Stimulated activated CD4-positive, alpha-beta T cell treated with anti-CD3 and anti-CD28 coated beads, Interleukin-4, amount 100 ng/mL, for 4 hours (primary cell): Measurements from ENCODE around the gene GTF3C1.

Experiments used
- DNase-seq, 2 experiments: peaks; one replicate each; pipeline ENCODE4 v3.0.0-alpha.2; 2020

GTF3C1 gene

DNA sequence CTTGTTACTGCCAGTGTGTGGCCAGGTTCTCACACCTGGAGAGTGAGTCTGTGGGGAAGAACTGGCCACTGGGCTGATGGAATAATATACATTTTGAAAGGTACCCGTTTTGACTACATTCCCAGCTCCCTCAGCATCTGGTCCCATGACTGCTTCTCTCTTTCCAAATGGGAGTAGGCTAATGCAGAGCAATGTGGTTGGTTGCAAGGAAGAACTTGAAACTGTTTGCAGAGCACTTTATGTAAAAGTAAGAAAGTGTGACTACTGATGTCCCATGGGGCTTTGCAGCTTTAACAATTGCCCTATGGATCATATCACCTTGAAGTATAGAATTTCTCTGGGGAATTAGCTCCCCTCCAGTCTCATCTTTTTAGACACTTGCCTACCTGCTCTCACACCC is 9.2 kb upstream of the GTF3C1 start:
- DNase-seq, result no peak

DNA sequence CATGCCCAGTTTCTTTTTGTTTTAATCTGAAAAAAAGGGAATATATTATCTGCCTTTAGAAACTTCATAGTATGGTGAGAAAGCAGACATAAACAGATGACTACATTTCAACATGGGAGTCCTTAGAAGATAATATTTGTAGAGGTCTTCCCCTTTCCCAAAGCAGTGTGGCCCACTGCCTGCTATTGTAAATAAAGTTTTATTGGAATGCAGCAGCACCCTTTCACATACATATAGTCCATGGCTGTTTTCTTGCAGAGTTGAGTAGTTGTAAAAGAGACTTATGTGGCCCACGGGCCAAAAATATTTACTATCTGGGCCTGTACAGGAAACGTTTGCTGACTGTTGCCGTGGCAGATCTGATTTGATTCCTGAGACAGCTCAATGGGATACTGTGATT is 8.7 kb upstream of the GTF3C1 start:
- DNase-seq, result no peak

DNA sequence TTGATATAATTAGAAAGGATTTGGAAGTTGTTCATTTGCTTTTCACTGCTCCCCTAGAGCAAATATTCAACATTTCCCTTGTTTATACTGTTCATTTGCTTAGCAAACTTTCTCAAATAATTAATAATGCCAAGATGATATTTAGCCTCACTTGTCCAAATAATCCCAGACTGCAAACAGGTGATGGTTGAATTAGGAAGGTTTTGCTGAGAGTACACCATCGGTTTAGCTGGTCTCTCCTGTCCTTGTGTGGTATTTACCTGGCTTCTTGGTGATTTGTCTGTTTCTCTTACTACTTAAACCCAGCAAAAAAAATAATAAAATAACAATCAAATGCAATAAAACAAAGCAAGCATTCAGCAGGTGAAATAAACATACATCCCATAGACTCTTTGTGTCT is 6.8 kb upstream of the GTF3C1 start:
- DNase-seq, result no peak

DNA sequence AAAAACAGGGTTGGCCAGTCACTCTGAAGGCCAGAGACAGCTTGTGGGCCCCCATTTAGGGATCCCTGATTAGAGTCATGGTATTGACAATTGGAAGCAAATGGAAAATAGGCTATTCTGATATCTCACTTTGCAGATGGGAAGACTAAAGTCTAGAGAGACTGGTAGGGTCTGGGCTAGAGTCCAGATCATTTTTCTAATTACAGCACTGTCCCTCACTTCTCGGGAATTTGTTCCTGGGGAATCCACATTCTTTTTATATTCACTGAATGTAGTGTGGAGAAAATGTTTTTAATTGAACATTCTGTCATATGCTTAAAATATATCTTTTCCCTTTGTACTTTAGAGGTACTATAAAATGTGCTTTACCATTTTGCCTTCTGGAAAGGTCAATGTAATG is 1.3 kb upstream of the GTF3C1 start:
- DNase-seq, result no peak

DNA sequence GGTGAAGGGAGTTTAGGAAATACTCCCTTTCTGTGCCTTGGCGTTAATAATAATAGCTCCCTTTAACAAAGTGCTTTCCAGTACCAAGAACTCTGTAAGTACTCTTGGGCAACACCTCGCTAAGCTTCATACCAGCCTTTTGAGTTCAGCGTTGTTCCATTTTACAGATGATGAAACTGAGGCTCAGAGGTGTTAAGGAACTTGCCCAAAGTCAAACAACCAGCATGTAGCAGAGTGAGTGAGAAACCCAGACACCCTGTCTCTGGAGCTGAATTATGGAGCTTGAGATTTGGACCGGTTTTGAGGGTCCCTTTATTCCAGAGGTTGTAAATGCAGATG is 838 bp upstream of the GTF3C1 start:
- DNase-seq, result no peak

DNA sequence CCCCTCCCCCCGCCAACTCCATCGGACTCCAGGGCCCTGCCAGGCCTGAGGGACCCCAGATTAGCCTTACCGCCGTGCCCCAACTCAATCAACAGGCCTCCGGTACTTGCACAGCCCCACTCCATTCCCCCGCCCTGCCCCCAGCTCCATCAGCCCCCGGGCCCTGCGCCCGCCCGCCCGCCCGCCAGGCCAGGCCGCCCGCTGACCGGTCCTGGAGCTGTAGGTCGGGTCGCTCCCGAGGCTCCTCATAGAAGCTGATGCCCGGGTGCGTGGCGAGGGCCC is 308 bp downstream of the GTF3C1 start:
- peak in 1 of 2 experiments; percentile 3 for DNase-seq

DNA sequence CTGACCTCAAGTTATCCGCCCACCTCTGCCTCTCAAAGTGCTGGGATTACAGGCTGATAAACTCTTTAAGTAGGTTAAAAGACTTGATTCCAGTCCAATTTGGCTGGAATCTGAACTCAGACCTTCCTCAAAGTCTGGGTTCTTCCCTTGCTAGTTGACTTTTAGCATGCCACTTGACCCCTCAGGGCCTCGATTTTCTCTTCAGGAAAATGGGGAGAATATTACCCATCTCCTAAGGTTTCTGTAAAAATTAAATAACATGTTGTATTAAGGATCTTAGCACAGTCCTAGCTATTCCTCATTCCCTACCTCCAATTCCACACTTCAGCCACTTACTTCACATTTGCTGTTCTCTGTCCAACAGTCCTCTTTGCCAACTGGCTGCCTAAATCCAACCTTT is 1.9 kb downstream of the GTF3C1 start:
- DNase-seq, result no peak

DNA sequence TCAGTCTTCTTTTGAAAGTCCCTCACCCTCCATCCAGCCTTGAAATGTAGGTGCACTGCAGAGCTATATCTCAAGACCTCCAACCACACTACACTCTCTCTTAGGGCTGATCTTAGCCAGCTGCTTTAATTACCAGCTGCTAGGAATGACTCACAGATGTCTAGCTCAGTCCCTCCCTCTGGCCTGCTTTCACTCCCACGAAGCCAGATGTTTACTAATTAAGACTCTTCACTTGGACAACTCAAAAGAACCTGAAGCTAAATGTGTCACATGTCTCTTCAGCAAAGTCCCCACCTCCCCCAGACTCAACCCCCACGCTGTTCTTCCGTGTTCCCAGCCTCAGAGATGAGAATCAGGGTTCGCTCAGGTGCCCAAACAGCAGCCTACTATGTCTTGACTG is 2.6 kb downstream of the GTF3C1 start:
- no peak for DNase-seq

DNA sequence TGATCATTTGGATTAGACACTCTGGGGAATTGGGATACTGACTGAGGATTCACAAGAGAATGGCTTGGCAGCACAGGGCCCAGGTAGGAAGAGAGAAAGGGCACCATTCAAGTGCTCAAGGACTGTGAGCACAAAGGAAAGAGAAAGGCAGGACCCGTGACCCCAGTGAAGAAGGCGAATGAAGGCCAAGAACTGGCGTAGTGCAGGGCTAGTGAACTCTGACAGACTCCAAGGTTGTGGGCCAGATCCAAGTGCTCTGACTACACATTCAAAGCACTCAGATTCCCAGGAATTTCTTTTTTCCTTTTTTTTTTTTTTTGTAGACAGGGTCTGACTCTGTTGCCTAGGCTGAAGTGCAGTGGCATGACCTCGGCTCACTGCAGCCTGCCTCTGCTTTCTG is 5.0 kb downstream of the GTF3C1 start:
- DNase-seq, result no peak

DNA sequence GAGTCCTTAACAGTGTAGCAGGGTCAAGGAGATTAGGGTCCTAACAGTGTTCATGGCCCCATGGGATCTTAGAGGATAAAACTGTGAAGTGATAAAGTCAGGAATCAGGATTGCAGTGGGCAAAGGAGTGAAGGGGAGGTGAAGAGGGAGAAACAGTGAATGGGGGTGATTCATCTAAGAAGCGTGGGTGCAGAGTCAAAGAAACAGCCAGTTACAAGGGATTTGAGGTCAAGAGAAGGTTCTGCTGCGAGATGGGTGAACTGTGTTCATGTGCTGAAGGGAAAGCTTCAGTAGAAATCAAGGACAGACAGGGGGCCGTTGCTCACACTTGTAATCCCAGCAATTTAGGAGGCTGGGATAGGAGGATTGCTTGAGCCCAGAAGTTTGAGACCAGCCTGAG is 5.9 kb downstream of the GTF3C1 start:
- DNase-seq, result no peak

DNA sequence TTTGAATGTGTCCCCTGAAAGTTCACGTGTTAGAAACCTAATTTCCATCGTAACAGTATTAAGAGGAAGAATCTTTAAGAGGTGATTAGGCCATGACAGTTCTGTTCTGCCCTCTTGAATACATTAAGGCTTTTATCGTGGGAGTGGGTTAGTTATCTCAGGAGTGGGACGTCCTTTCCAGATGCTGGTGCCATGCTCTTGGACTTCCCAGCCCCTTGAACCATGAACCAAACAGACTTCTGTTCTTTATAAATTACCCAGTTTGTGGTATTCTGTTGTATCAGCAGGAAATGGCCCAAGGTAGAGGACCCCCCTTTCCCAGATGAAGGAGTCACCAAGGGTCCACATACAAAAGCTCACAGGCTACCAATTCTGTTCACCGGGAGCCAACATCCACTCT is 10.1 kb downstream of the GTF3C1 start:
- no peak for DNase-seq

DNA sequence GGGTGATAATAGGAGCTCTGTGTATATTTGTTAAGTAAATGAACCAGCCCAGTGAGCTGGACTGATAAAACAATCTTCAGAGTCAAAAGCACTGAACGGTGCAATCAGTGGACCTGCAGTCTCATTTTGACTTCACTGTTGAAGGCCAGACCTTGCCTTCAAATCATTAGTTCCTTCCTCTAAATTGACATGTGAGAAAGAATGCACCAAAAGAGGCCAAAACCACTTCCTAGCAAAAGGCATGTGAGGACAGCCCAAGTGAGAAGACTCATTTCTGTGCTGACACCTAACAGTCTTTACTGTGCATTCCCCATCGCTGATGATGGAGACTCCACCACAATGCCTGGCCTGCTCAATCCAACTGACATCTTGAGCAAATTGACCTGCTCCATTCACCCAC is 10.6 kb downstream of the GTF3C1 start:
- no peak for DNase-seq

DNA sequence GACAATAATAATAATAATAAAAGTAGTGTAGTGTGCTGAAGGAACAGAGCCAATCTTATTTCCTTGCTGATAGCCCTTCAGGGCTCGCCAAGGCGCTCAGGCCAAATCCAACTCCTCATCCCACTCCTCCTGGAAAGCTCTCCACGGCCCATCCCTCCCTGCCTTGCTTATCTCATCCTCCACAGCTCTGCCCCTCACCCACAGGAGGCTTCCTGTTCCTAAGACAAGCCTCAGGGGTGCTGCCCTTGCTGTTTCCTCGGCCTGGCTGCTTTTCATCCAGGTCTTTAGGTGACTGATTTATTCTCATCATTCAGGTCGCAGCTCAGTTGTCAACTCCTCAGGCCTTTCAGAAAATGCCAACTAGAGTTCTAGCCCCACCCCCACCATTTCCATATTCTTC is 11.2 kb downstream of the GTF3C1 start:
- DNase-seq, result no peak

DNA sequence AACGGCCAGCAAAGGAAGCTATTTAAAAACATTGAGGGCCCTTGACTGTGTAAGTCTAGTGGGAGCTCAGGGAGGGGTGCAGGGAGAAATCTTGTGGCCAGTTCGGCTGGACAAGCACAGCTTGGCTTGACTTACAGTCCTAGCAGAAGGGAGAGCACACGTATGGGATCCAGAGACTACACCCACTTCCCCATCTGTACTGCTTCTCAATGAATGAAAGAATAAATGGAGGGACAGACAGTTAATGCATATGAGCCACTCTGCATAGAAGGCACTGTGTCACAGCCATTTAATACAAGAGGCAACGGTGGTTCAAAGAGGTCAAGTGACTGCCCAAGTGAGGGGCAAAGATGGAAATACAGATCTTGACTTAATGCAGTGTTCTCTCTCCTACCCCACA is 15.5 kb downstream of the GTF3C1 start:
- no peak for DNase-seq

DNA sequence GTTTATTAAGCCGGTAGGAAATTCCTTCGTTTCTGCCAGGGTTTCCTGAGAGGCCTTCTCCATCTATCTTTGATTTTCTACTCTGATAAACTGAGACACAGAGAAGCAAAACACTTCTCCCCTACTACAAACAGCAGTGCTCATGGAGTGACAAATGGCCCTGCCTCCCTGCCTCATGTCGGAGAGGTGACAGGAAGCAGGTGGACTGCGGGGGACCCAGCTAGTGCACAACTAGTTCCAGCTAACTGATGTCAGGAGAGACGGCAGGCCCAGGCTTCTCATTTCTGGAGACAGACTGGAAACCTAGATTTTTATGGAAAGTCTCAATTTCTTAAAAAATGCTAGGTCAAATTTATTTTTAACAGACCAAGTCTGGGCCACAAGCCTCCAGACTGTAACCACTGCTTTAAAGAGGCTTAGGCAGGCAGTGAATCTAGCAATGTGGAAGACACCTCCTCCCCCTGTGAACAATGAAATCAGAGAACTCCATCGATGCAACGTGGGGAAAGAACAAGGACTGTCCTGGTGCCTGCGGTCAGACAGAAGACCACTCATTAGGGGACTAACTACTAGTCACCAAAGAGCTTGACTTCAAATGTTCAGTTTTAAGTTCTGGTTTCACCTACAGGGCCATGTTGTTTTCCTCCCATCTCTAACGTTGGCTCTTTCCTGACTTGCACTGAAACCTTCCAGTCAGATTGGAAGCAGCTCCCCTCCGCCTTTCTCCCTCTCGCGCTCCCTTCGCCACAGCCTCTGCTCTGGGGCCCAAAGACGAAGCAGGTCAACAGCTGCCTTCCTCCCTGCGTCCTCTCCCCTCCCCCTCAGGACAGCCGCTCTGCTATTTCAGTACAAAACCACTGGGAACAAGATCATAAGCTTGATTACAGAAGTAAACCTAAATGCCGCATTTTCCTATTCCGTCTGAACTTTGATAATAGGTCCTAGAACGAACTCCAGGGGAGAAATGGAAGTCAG is 17.6 kb downstream of the GTF3C1 start:
- no peak for DNase-seq

DNA sequence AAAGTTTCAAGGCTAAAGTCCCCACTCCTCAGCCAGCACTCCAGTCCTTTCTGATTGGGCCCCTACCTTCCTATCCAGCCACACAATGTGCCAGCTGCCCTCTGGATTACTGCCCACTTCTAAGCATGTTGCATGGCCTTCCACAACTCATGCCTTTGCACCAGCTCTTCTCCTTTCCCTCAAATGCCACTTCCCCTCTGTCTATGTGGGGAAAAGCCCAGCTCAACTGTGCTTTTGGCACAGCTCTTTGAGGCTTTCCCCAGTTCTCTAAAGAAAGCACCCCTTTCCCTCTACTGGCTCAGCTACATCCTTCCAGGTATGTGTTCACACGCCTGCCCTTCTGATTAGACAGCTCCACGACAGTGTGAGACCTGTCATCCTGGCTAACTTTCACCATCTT is 18.5 kb downstream of the GTF3C1 start:
- DNase-seq, result no peak

DNA sequence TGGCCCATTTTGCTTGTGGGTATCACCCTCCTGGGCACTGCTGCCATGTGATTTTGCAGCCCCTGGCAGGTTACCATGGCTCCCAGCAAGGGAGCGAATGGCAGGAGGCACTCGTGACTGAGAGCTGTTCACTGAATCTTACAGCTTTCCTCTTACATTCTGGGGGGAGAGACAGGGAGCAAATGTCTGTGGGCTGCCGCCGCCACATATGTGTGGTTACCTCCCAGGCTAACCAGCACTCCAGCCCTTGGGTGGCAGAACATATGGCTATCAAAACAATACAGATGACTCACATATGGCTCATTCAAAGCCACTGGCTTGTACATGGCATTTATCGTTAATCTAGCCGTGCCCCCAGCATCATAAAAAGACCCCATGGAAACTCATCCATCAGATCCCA is 19.8 kb downstream of the GTF3C1 start:
- DNase-seq, result no peak

DNA sequence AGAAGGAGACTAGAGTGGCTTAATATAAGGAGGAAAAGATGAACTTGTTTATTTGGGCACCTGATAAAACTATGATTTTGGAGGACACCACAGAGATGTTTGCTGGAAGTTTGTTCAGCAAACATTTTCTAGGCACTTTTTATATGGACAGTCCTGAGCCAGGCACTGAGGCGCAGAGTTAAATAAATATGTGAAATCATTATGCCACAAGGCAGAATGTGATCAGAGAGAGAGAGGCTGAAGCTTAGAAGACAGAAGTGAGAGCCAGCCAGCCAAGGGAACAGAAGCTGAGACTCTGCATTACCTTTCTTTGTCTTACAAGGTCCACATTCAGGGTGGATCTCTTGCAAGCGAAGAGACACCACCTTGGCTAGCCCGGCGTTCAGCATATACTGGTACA is 21.4 kb downstream of the GTF3C1 start:
- no peak for DNase-seq

DNA sequence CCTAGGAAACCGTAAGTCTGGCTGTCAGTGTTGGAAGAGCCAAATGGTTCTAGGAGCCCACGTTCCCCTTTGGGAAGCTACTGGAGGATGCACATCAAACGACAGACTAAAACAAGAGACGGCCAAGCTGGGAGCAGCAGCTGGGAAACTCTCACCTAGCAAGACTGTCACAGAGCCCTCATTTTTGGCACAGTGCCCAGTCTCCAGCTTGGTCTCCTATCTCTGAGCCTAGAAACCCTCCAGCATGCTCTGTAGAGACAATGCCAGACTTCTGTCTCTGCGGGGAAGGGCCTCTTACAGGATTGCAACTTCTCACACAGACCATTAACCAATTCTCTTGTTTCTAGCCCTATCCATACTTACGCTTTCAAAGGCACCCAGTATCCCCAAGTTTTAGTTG is 23.5 kb downstream of the GTF3C1 start:
- no peak for DNase-seq

DNA sequence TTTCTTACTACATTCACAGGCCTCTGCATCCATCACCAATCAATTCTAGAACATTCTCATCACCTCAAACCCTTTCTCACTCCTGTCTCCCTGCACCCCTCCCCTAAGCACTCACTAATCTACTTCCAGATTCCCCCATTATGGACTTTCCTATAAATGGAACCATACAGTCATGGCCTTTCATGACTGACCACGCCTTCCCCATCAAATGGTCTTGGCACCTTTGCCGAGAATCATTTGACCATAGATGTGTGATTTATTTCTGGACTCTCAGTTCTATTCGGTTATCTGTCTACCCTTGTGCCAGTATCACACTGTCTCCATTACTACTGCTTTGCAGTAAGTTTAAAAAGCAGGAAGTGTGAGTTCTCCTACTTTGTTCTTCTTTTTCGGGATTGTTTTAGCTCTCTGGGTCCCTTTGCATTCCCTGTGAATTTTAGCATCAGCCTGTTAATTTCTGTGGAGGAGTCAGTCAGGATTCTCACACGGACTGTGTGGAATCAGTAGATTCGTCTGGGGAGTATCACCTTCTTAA is 27.5 kb downstream of the GTF3C1 start:
- DNase-seq, result no peak

DNA sequence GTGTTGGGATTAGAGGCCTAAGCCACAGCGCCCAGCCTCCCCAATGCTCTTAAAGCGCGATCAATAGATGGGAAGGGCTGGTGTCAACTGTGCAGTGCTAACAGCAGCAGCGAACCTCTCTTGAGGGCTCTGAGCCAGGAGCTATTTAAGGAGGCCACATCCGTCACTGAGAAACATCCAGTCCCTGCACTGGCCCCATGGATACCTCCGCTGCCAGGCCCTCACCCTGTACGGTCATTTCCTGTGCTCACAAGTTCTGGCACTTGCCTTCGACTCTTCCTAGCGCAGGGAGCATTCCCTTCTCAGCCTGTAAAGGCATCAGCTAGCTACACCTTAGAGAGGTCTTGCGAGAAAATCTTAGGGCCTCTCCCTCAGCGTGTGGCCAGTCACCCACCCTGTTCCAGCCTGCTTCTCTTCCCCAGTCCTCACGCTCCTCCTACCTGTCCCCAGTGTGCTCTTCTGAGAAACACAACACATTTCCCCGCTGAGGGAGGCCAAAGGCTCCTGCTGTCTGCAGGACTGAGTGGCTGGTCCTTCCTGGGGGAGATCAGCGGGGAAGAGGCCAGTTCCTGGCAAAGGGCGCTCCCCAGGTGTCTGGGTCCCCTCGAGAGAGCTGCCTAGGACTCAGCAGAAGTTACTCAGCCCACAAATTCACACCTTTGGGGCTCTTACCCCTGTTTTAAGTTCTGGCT is 28.6 kb downstream of the GTF3C1 start:
- no peak for DNase-seq

DNA sequence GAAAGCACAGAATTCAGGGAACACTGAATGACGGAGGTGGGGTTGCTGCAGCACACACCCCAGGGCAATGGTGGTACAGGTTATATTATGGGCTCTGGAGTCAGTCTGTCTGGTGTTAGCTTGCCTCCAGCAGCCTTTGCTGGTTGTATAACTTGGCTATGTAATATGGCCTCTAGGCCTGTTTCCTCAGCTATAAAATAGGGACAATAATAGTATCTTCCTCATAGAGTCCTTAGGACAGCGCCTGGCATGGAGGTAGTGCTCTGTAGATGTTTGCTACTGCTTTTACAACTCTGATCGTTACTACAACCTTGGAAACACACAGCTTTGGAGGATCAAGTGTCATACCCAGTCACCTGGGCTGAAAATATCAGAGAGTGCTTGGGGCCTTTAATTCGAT is 31.5 kb downstream of the GTF3C1 start:
- no peak for DNase-seq

DNA sequence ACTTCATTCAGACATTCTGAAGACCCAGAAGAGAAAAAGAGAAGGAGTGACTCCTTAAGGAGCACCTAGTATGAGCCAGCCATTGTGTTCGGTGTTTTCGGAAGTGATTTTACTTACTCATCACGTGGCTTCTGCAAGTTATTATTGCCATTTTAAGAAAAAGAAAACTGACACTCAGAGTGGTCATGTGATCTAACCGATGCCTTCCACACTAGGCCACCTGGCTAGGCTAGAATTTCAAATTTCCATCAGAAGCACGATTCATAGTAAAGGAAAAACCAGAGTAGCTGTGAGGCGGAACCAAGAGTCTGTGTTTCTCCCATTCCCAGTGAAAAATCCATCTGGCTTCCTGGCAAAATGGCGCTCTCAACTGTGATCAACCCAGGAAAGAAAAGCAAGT is 32.0 kb downstream of the GTF3C1 start:
- DNase-seq, result no peak

DNA sequence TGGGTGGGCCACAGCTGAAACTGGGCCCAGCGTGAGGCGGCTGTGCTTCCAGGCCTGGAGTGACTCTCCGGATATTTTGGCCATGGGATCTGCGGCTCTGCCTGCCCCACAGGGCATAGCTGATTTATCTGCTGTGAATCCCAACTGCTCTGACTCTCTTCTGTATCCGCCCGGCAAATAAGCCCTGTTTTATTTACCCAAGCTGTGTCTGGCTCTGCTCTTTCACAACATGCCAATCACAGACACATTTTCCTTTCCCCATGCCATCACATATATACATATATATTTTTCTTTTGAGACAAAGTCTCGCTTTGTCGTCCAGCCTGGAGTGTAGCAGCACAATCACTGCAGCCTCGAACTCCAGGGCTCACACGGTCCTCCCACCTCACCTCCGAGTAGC is 33.3 kb downstream of the GTF3C1 start:
- no peak for DNase-seq
